Heart left ventricle (tissue), 16 donors: ENCODE results near the gene ITIH5. TPM values are rescaled to one million over a fixed set of nuclear protein-coding genes. Genes with fewer than 3 reads are reported as not detected.

Source experiments
- ATAC-seq, 4 donors: fragments of 200-7000 bp; cut with Tn5 transposase; one replicate each; pipeline ENCODE4 v1.9.1; 2020 to 2022; ENCODE audit warnings: moderate library complexity in 4 of 4, mild to moderate bottlenecking in 3 of 4, moderate number of reproducible peaks in 1 of 4
- DNase-seq, 5 donors: peaks; one replicate each; pipeline ENCODE4 v3.0.0-alpha.2; 2020
- H3K27ac ChIP-seq, 12 donors: fragments of 200-600 bp; sonication (generic) in 4 of 12; one replicate each; pipeline versions ENCODE4 v1.5.0 to v1.8.0; 2016 to 2022; ENCODE audit warnings: mild to moderate bottlenecking in 2 of 12
- H3K27me3 ChIP-seq, 9 donors: fragments of 200-600 bp; sonication (generic) in 2 of 9; one replicate each; pipeline versions ENCODE4 v1.5.1 to v1.8.0; 2016 to 2022; ENCODE audit warnings: mild to moderate bottlenecking in 3 of 9
- H3K36me3 ChIP-seq, 9 donors: fragments of 200-600 bp; sonication (generic) in 2 of 9; one replicate each; pipeline versions ENCODE4 v1.5.0 to v1.8.0; 2018 to 2022; ENCODE audit warnings: mild to moderate bottlenecking in 2 of 9
- H3K4me1 ChIP-seq, 12 donors: fragments of 200-600 bp; sonication (generic) in 4 of 12; one replicate each; pipeline versions ENCODE4 v1.5.0 to v1.8.0; 2016 to 2022; ENCODE audit warnings: mild to moderate bottlenecking in 3 of 12
- H3K4me3 ChIP-seq, 12 donors: fragments of 200-600 bp; sonication (generic) in 4 of 12; one replicate each; pipeline versions ENCODE4 v1.5.0 to v1.8.0; 2017 to 2022; ENCODE audit warnings: mild to moderate bottlenecking in 9 of 12, moderate library complexity in 4 of 12
- H3K9me3 ChIP-seq, 12 donors: fragments of 200-600 bp; sonication (generic) in 4 of 12; one replicate each; pipeline versions ENCODE4 v1.5.0 to v1.8.0; 2016 to 2022; ENCODE audit warnings: mild to moderate bottlenecking in 1 of 12
- POLR2A ChIP-seq, 2 donors: fragments of 450-650 bp; IDR thresholded peaks; one replicate each; pipeline ENCODE4 v1.6.1; 2017; ENCODE audit warnings: antibody characterized with exemption in 2 of 2, mild to moderate bottlenecking in 2 of 2, moderate library complexity in 2 of 2
- WGBS, 4 donors: extraction: QIAGEN DNeasy Blood & Tissue Kit in 2 of 4; methylation state at CpG; one replicate each; pipeline versions ENCODE4 v1.1.5 to v1.1.7; 2013 to 2018; 5-methylcytosine and 5-hydroxymethylcytosine counted together
- intact Hi-C, 10 donors: fragments of 100-400 bp; cut with DNase I; formaldehyde crosslinking; loops; one replicate each; pipeline versions ENCODE4 v1.11.1 to v1.14.2; 2022
- polyA plus RNA-seq, 2 donors: library from polyadenylated mRNA; stranded (reverse); fragments of 200-250 nt; gene quantifications; one replicate each; pipeline ENCODE4 v1.2.3, GENCODE V29; 2013
- total RNA-seq, 9 donors: library from RNA; depleted of rRNA in 2 of 9; stranded (reverse); fragments of >200 nt in 2 of 9; fragmentation: NEBNext Ultra II Directional in 3 of 9; extraction: Animal tissue kit (Norgen Biotek cat#: 25700) in 3 of 9; gene quantifications; one replicate each; pipeline versions ENCODE4 v1.1.0 to v1.2.4, GENCODE V29; 2016 to 2023
- TF ChIP-seq, protein P1 (sequence below), 12 donors: fragments of 200-600 bp; sonication (generic) in 4 of 12; IDR thresholded peaks; one replicate each; pipeline versions ENCODE4 v1.5.0 to v1.8.0; 2018 to 2022; ENCODE audit warnings: antibody characterized with exemption in 12 of 12, mild to moderate bottlenecking in 5 of 12
- donor health status: ischemic (EF 13 %, LVEDD 7.1; RV severe dilation, severe dysfunction).
- donor health status: healthy with polysubstance abuse.
- donor health status: DM: no; HTN: yes; CAD: no.
- donor health status: DM: no; HTN: no; CAD: no.
- donor health status: ischemic (EF 25% LVEDD 6.9; RV normal size, moderate dysfunction).
- donor health status: ischemic (EF 25% LVEDD 5.7; RV mildly dilated, moderate dysfunction).
- donor health status: healthy.
- donor health status: DM: yes; HTN: yes; CAD: no.
- donor health status: ischemic (EF 35%, LVEDD 5.7; RV mildly dilated, moderate dysfunction).
- donor health status: nonischemic (EF 11% LVEDD 7.7; RV severe dilation, severe dysfunction).
- donor health status: DM: yes; HTN: yes; CAD: no.
- donor health status: PGD.
- donor health status: ischemic (EF 29% LVEDD 5.4; RV normal size, mild dysfunction).
- donor health status: nonischemic (EF 23%, LVEDD 6.1; RV moderate dilation, normal function).

Gene ITIH5
- total and polyA plus RNA-seq, 11 donors, result 2.7 to 20.4 (median 7.1) TPM

DNA sequence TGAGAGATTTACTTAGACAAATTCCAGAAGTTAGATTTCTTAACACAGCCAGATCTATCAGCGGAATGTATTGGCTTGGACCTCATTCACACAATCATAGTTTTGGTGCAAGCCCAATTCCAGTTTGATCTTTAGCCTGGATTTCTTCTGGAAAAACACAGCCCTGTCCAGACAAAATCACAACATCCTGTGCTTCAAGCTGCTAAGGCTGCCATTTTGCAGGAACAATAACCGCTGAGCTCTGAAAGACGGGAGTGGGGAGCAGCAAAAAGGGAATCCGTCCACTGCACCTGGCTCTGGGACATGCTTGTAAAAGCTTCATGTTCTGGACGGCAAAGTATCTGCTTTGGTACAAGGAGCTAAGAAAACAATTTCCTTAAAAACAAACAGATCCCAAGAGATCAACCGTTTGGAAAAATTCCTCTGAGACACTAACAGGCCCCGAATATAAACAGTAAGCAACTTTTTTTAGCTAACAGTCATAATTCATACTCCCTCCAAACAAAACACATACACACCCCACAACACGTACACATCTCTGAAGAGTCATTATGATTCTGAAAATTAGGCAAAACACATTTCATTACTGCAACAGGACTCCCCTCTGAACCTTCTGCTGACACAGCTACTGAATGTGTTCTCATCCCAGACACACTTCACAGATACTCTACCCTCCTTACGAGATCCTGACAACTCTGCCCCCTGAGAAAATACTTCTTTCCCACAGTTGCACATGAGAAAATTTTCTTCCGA is 32.4 kb downstream of the ITIH5 start:
- TF ChIP-seq, protein P1, sequence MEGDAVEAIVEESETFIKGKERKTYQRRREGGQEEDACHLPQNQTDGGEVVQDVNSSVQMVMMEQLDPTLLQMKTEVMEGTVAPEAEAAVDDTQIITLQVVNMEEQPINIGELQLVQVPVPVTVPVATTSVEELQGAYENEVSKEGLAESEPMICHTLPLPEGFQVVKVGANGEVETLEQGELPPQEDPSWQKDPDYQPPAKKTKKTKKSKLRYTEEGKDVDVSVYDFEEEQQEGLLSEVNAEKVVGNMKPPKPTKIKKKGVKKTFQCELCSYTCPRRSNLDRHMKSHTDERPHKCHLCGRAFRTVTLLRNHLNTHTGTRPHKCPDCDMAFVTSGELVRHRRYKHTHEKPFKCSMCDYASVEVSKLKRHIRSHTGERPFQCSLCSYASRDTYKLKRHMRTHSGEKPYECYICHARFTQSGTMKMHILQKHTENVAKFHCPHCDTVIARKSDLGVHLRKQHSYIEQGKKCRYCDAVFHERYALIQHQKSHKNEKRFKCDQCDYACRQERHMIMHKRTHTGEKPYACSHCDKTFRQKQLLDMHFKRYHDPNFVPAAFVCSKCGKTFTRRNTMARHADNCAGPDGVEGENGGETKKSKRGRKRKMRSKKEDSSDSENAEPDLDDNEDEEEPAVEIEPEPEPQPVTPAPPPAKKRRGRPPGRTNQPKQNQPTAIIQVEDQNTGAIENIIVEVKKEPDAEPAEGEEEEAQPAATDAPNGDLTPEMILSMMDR (IDR thresholded peaks at IDR 0.05), result no peak
- no peak for TF ChIP-seq POLR2A (IDR thresholded peaks at IDR 0.05)
- WGBS, 4 donors, result 62 to 75% (median 66%) methylated on average over 10 of the region's 10 CpGs
- Histone ChIP-seq H3K36me3 (peaks cover 0 to 30% (median 4%) of the 10 kb centered on the region in 9 donors), H3K4me3 (no peak overlapping the region), H3K9me3 (peaks cover 0 to 8% (median 0%) of the 10 kb centered on the region in 12 donors), H3K27ac (peak overlapping the region; percentile 22 to 73 (median 58)), H3K27me3 (no peaks in the 10 kb centered on the region), H3K4me1 (peaks cover 0 to 15% (median 0%) of the 10 kb centered on the region in 12 donors)
- ATAC-seq (peak in 3 of 4 donors; percentile 70 to 81 (median 72)), DNase-seq (peak in 3 of 5 donors; percentile 31 to 41 (median 31))
- intact Hi-C loops, result no loop called here

DNA sequence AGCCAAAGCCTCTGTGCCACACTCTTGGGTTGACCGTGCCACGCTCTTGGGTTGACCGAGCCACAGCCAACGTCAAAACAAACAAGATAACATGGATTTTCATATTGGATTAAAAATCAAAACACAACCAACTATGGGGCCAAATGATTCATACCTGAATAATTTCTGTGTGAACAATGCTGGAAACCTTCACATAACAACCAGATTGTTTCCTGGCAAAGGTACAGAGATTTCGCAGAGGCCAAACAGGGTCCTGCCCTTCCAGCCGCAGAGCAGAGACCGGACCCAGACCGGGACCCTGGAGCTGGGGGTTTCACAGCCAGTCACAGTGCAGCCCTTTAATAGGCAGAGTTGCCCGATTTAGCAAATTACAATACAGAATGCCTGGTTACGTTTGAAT is 40.5 kb downstream of the ITIH5 start:
- intact Hi-C loops, result no loop called here
- no peaks in the 10 kb centered on the region for H3K9me3 ChIP-seq
- no peak overlapping the region for H3K4me3 ChIP-seq
- 66 to 70% (median 67%) methylated on average over 10 of the region's 10 CpGs for WGBS, 4 donors
- peaks cover 0 to 4% (median 0%) of the 10 kb centered on the region in 9 donors for H3K36me3 ChIP-seq
- DNase-seq, result no peak
- no peak for ATAC-seq
- peak overlapping the region in 1 of 12 donors; percentile 77 for H3K27ac ChIP-seq
- no peaks in the 10 kb centered on the region for H3K27me3 ChIP-seq
- H3K4me1 ChIP-seq, result peaks cover 0 to 7% (median 0%) of the 10 kb centered on the region in 12 donors
- TF ChIP-seq POLR2A (IDR thresholded peaks at IDR 0.05), result no peak
- TF ChIP-seq, protein P1 (IDR thresholded peaks at IDR 0.05), result no peak

DNA sequence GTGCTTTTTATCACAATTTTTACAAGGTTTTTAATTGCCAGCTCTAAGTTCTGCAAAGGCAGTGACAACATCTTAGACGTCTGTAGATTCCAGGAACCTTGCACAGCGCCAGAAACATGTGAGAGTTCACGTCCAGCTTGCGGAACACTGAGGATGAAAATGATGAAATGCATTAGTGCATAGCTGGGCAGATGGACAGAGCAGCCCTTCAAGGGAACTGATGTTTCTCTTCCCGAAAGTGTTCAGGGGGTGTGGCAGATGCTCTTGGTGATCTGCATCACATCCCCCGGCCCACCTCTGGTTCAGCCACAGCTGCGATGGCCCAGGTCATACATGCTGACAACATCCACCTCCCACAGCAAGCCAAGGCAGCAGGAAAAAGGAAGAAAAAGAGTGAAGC is 40.9 kb downstream of the ITIH5 start:
- Histone ChIP-seq H3K36me3 (peaks cover 0 to 4% (median 0%) of the 10 kb centered on the region in 9 donors), H3K9me3 (no peaks in the 10 kb centered on the region), H3K27ac (peak overlapping the region in 1 of 12 donors; percentile 77), H3K4me1 (peaks cover 0 to 7% (median 0%) of the 10 kb centered on the region in 12 donors), H3K4me3 (no peak overlapping the region), H3K27me3 (no peaks in the 10 kb centered on the region)
- 74 to 78% (median 76%) methylated on average over 7 of the region's 7 CpGs for WGBS, 4 donors
- TF ChIP-seq, protein P1 (IDR thresholded peaks at IDR 0.05), result no peak
- TF ChIP-seq POLR2A (IDR thresholded peaks at IDR 0.05), result no peak
- intact Hi-C loops, result no loop called here
- ATAC-seq (peak in 3 of 4 donors; percentile 26 to 57 (median 53)), DNase-seq (no peak)

DNA sequence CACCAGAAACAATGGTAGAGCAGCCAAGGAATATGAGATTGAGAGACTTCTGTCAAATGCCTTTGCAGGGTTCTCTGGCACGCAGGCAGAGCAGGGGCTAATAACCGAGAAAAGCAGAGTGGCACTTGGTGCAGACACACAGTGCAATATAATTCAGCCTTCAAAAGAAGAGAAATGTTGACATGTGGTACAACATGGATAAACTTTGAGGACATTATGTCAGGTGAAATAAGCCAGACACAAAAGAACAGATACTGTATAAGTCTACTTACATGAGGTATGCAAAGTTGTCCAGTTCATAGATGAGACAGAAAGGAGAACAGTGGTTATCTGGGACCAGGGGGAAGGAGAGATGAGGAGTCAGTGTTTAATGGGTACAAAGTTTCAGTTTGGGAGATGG is 41.8 kb downstream of the ITIH5 start:
- intact Hi-C loops, result no loop called here
- Histone ChIP-seq H3K27me3 (no peaks in the 10 kb centered on the region), H3K27ac (peak overlapping the region in 1 of 12 donors; percentile 77), H3K9me3 (no peaks in the 10 kb centered on the region), H3K36me3 (peaks cover 0 to 4% (median 0%) of the 10 kb centered on the region in 9 donors), H3K4me3 (no peak overlapping the region), H3K4me1 (peaks cover 0 to 7% (median 0%) of the 10 kb centered on the region in 12 donors)
- no peak for ATAC-seq
- TF ChIP-seq, protein P1 (IDR thresholded peaks at IDR 0.05), result no peak
- TF ChIP-seq POLR2A (IDR thresholded peaks at IDR 0.05), result no peak
- 67 to 88% (median 80%) methylated on average over 2 of the region's 2 CpGs for WGBS, 4 donors
- no peak for DNase-seq
